ENCODE data around the gene WHRN.

DNA sequence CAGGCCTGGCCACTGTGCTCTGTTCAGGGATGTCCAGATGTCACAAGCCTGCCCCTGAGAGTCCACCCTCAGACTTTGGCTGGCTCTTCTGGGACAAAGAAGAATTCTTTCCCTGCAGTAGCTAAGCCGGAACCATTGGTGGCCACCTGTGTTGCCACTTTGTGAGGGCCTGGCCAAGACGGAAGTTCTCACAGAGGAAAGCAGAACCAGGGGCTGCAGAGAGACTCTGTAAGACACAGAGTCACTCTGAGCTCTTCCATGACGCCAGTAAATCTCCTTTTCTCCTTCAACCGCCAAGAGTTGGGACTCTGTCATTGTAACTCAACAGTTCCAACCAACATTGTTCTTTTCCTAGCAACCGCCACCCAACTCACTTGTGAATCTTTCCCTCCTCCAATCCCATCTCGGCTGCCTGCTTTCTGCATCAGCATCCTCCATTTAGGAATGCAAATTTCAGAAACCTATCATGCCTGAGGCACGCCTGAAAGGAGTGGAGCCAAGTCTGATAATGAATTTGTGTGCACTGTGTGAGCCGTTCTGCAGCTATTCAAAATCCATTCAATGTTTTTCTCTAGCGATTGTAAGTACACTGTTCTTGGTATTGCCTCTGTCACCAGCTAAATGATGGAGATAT, 44.5 kb upstream of the WHRN start:
- TF ChIP-seq, protein P1, sequence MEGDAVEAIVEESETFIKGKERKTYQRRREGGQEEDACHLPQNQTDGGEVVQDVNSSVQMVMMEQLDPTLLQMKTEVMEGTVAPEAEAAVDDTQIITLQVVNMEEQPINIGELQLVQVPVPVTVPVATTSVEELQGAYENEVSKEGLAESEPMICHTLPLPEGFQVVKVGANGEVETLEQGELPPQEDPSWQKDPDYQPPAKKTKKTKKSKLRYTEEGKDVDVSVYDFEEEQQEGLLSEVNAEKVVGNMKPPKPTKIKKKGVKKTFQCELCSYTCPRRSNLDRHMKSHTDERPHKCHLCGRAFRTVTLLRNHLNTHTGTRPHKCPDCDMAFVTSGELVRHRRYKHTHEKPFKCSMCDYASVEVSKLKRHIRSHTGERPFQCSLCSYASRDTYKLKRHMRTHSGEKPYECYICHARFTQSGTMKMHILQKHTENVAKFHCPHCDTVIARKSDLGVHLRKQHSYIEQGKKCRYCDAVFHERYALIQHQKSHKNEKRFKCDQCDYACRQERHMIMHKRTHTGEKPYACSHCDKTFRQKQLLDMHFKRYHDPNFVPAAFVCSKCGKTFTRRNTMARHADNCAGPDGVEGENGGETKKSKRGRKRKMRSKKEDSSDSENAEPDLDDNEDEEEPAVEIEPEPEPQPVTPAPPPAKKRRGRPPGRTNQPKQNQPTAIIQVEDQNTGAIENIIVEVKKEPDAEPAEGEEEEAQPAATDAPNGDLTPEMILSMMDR (IDR thresholded peaks at IDR 0.05; ENCODE audit: insufficient read depth, low read length): no peak
- TF ChIP-seq SPI1 (IDR thresholded peaks at IDR 0.05; ENCODE audit: borderline replicate concordance, low read depth) (no peak; the same call in 1 of the 2 replicates), POLR2AphosphoS5 (IDR thresholded peaks at IDR 0.05; ENCODE audit: low read depth) (no peak), GABPA (IDR thresholded peaks at IDR 0.05; ENCODE audit: low read depth) (peak; percentile 66)
- TF ChIP-seq, protein P2, sequence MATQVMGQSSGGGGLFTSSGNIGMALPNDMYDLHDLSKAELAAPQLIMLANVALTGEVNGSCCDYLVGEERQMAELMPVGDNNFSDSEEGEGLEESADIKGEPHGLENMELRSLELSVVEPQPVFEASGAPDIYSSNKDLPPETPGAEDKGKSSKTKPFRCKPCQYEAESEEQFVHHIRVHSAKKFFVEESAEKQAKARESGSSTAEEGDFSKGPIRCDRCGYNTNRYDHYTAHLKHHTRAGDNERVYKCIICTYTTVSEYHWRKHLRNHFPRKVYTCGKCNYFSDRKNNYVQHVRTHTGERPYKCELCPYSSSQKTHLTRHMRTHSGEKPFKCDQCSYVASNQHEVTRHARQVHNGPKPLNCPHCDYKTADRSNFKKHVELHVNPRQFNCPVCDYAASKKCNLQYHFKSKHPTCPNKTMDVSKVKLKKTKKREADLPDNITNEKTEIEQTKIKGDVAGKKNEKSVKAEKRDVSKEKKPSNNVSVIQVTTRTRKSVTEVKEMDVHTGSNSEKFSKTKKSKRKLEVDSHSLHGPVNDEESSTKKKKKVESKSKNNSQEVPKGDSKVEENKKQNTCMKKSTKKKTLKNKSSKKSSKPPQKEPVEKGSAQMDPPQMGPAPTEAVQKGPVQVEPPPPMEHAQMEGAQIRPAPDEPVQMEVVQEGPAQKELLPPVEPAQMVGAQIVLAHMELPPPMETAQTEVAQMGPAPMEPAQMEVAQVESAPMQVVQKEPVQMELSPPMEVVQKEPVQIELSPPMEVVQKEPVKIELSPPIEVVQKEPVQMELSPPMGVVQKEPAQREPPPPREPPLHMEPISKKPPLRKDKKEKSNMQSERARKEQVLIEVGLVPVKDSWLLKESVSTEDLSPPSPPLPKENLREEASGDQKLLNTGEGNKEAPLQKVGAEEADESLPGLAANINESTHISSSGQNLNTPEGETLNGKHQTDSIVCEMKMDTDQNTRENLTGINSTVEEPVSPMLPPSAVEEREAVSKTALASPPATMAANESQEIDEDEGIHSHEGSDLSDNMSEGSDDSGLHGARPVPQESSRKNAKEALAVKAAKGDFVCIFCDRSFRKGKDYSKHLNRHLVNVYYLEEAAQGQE (IDR thresholded peaks at IDR 0.05; ENCODE audit: insufficient replicate concordance, low read depth): no peak
